Mammary epithelial cell (primary cell): Measurements from ENCODE around the gene SDK1.

Source experiments
- EZH2 ChIP-seq: IDR thresholded peaks from 2 replicates; pipeline ENCODE4 v1.6.1; 2012; ENCODE audit warnings: low read length, inconsistent platforms, borderline replicate concordance
- TF ChIP-seq, protein P1 (sequence below), 2 donors: IDR thresholded peaks in 1 of 2; conservative IDR thresholded peaks in 1 of 2; 2 replicates each; pipeline ENCODE4 v1.5.1; 2011 to 2012; ENCODE audit warnings: inconsistent platforms in 2 of 2, low read length in 2 of 2, mild to moderate bottlenecking in 2 of 2, control low read depth in 1 of 2, low read depth in 1 of 2; ENCODE audit not compliant: insufficient read depth in 1 of 2; ENCODE audit errors: extremely low read depth in 1 of 2

DNA sequence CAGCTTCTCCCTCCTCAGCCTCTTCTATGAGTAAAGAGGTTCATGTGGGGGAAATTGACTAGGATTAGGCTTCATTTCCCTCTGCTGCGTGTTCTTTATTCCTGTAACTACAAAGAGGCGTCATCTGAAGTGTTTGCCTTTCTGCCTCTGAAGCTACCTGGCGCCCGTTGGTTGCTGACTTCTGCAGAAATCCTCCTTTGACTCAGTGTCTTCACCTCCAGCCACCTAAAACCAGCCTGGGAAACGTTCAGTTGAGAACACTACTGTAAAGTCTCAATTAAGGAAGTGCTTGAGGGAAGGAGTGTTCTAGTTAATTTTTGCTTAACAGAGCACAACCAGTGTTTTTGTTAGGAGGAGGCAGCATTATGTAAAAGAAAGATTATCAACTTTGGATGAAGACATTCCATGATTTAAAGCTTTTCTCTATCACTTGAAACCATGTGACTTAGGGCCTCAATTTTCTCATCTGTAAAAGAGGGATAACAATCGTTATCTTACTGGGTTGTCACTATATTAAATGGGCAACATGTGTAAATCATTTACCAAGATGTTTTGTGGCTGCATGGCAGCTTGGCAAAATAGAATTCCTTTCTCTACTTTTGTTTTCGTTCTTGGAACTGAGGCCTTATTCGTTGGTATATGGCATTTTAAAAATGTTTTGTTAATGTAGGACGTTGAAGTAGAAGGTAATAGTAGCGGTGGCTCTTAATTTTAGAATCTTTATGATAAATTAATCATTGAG is 642.9 kb downstream of the SDK1 start:
- TF ChIP-seq, protein P1, sequence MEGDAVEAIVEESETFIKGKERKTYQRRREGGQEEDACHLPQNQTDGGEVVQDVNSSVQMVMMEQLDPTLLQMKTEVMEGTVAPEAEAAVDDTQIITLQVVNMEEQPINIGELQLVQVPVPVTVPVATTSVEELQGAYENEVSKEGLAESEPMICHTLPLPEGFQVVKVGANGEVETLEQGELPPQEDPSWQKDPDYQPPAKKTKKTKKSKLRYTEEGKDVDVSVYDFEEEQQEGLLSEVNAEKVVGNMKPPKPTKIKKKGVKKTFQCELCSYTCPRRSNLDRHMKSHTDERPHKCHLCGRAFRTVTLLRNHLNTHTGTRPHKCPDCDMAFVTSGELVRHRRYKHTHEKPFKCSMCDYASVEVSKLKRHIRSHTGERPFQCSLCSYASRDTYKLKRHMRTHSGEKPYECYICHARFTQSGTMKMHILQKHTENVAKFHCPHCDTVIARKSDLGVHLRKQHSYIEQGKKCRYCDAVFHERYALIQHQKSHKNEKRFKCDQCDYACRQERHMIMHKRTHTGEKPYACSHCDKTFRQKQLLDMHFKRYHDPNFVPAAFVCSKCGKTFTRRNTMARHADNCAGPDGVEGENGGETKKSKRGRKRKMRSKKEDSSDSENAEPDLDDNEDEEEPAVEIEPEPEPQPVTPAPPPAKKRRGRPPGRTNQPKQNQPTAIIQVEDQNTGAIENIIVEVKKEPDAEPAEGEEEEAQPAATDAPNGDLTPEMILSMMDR (conservative IDR thresholded peaks at IDR 0.05 in 1 of 2, IDR thresholded peaks at IDR 0.05 in 1 of 2; ENCODE audit: extremely low read depth in 1 of 2, insufficient read depth in 1 of 2, low read depth in 1 of 2, low read length in 2 of 2) = no peak
- no peak for TF ChIP-seq EZH2
